ENCODE data around the gene MYD88. TPM values are rescaled to one million over a fixed set of nuclear protein-coding genes. Genes with fewer than 3 reads are reported as not detected.

MYD88 gene
- polyA plus RNA-seq, 1 experiment: 32.4 TPM

GRCh38 chr3:38137615-38138348 is 679 bp upstream of the MYD88 start:
- CTCF ChIA-PET: interaction anchor here (0.6 to 2.6 kb wide), 5 partner anchors 110 to 343 kb away, joined by 3 to 13 read pairs (median 8); partner anchors contain the start of gene XYLB
- POLR2A ChIA-PET: interaction anchor here (1.0 to 2.2 kb wide), 5 partner anchors 10 to 119 kb away, joined by 3 to 27 read pairs (median 5); partner anchors contain the start of gene OXSR1
- Histone ChIP-seq H3K9me3 (ENCODE audit: control insufficient read depth, insufficient read depth, low read length) (no peaks in the 10 kb centered on the region; the same call in 1 of the 2 replicates), H3K4me3 (ENCODE audit: low read depth, low read length) (peak overlapping the region; percentile 85), H3K27ac (ENCODE audit: low read depth, low read length) (peak overlapping the region; percentile 89), H3K27me3 (ENCODE audit: control insufficient read depth, insufficient read depth, low read length) (no peaks in the 10 kb centered on the region)
- TF ChIP-seq CTCF (IDR thresholded peaks at IDR 0.05; ENCODE audit: low read depth, low read length): no peak
- no peak for DNase-seq (ENCODE audit: low read depth, low spot score)

- peak overlapping the region; percentile 85 for H3K4me3 ChIP-seq (ENCODE audit: low read depth, low read length)
- H3K27me3 ChIP-seq (ENCODE audit: control insufficient read depth, insufficient read depth, low read length): no peaks in the 10 kb centered on the region
- POLR2A ChIA-PET: no interaction called here
- no peak for DNase-seq (ENCODE audit: low read depth, low spot score)
- TF ChIP-seq CTCF (IDR thresholded peaks at IDR 0.05; ENCODE audit: low read depth, low read length): no peak
- CTCF ChIA-PET: interaction anchor here (1.5 kb wide), 1 partner anchor 159 kb away, joined by 3 read pairs; no protein-coding TSS in a partner anchor
- H3K9me3 ChIP-seq (ENCODE audit: control insufficient read depth, insufficient read depth, low read length): no peaks in the 10 kb centered on the region; the same call in 1 of the 2 replicates
- no peak overlapping the region for H3K27ac ChIP-seq (ENCODE audit: low read depth, low read length)
These were observed 730 bp downstream of the MYD88 start for GRCh38 chr3:38139191-38139590.

GRCh38 chr3:38139652-38140051 is 1.2 kb downstream of the MYD88 start:
- ChIA-PET CTCF (interaction anchor here (0.9 to 1.5 kb wide), 2 partner anchors 159 to 207 kb away, joined by 3 read pairs; partner anchors contain the start of gene XYLB), POLR2A (no interaction called here)
- Histone ChIP-seq H3K9me3 (ENCODE audit: control insufficient read depth, insufficient read depth, low read length) (no peaks in the 10 kb centered on the region; the same call in 1 of the 2 replicates), H3K27me3 (ENCODE audit: control insufficient read depth, insufficient read depth, low read length) (no peaks in the 10 kb centered on the region), H3K4me3 (ENCODE audit: low read depth, low read length) (peak overlapping the region; percentile 85), H3K27ac (ENCODE audit: low read depth, low read length) (no peak overlapping the region)
- TF ChIP-seq CTCF (IDR thresholded peaks at IDR 0.05; ENCODE audit: low read depth, low read length): no peak
- no peak for DNase-seq (ENCODE audit: low read depth, low spot score)

GRCh38 chr3:38140326-38141172 is 2.1 kb downstream of the MYD88 start:
- no peak overlapping the region for H3K27ac ChIP-seq (ENCODE audit: low read depth, low read length)
- ChIA-PET POLR2A (interaction anchor here (1.7 kb wide), 1 partner anchor 24 kb away, joined by 7 read pairs; the partner anchor contains the start of gene OXSR1), CTCF (interaction anchor here (0.9 to 1.5 kb wide), 2 partner anchors 158 to 206 kb away, joined by 3 read pairs; partner anchors contain the start of gene XYLB)
- no peak for TF ChIP-seq CTCF (IDR thresholded peaks at IDR 0.05; ENCODE audit: low read depth, low read length)
- no peak for DNase-seq (ENCODE audit: low read depth, low spot score)
- no peaks in the 10 kb centered on the region; the same call in 1 of the 2 replicates for H3K9me3 ChIP-seq (ENCODE audit: control insufficient read depth, insufficient read depth, low read length)
- H3K4me3 ChIP-seq (ENCODE audit: low read depth, low read length): 0 out of 2 replicates have a peak overlapping the region, but pooled peaks have one; percentile 10
- H3K27me3 ChIP-seq (ENCODE audit: control insufficient read depth, insufficient read depth, low read length): no peaks in the 10 kb centered on the region

All from AG04450 (cell line).